Measurements from ENCODE around the gene KRTAP5-4. TPM values are rescaled to one million over a fixed set of nuclear protein-coding genes. Genes with fewer than 3 reads are reported as not detected.

The KRTAP5-4 gene
- total RNA-seq, 1 experiment from 2014 or later: not detected

Other genes starting within 250 kb of the KRTAP5-4 start
- not detected in 2 replicates for gene BRSK2, start 232.2 kb downstream of the KRTAP5-4 start, total RNA-seq (2014; rRNA removed; shearing (Covaris generic))
- gene MOB2, start 135.4 kb downstream of the KRTAP5-4 start, total RNA-seq (2014; rRNA removed; shearing (Covaris generic)): 11.3 and 13.5 TPM in 2 replicates
- gene DUSP8, start 49.9 kb downstream of the KRTAP5-4 start, total RNA-seq (2014; rRNA removed; shearing (Covaris generic)): 0.71 and 0.83 TPM in 2 replicates
- not detected in 2 replicates for gene KRTAP5-1, start 36.9 kb downstream of the KRTAP5-4 start, total RNA-seq (2014; rRNA removed; shearing (Covaris generic))
- gene KRTAP5-2, start 23.8 kb downstream of the KRTAP5-4 start, total RNA-seq (2014; rRNA removed; shearing (Covaris generic)): not detected in 2 replicates
- not detected in 2 replicates for gene KRTAP5-3, start 13.7 kb downstream of the KRTAP5-4 start, total RNA-seq (2014; rRNA removed; shearing (Covaris generic))
- not detected in 2 replicates for gene KRTAP5-5, start 7.6 kb upstream of the KRTAP5-4 start, total RNA-seq (2014; rRNA removed; shearing (Covaris generic))
- not detected in 2 replicates for gene KRTAP5-6, start 75.1 kb upstream of the KRTAP5-4 start, total RNA-seq (2014; rRNA removed; shearing (Covaris generic))
- gene IFITM10, start 128.5 kb upstream of the KRTAP5-4 start, total RNA-seq (2014; rRNA removed; shearing (Covaris generic)): 0.18 and 0.23 TPM in 2 replicates
- gene CTSD, start 141.8 kb upstream of the KRTAP5-4 start, total RNA-seq (2014; rRNA removed; shearing (Covaris generic)): 70.2 and 71.4 TPM in 2 replicates
- 1.7 and 2.7 TPM in 2 replicates for gene SYT8, start 212.9 kb upstream of the KRTAP5-4 start, total RNA-seq (2014; rRNA removed; shearing (Covaris generic))
- 20.2 and 20.5 TPM in 2 replicates for gene TNNI2, start 216.8 kb upstream of the KRTAP5-4 start, total RNA-seq (2014; rRNA removed; shearing (Covaris generic))
- 15.0 and 15.4 TPM in 2 replicates for gene LSP1, start 230.9 kb upstream of the KRTAP5-4 start, total RNA-seq (2014; rRNA removed; shearing (Covaris generic))